IPS DF 6.9 (cell line): Measurements from ENCODE around the gene DIPK1C.

Experiments used
- DNase-seq: peaks from one replicate; pipeline ENCODE4 v3.0.0-alpha.2; 2013; ENCODE audit warnings: low read depth, low spot score
- H3K27ac ChIP-seq: one replicate; pipeline ENCODE4 v1.5.1; 2013; ENCODE audit warnings: low read length, control low read depth
- H3K27me3 ChIP-seq: 2 replicates; pipeline ENCODE4 v1.6.1; 2013; ENCODE audit warnings: mild to moderate bottlenecking, low read length; ENCODE audit not compliant: control insufficient read depth, insufficient read depth
- H3K36me3 ChIP-seq: 2 replicates; pipeline ENCODE4 v1.6.1; 2013; ENCODE audit warnings: low read length; ENCODE audit not compliant: control insufficient read depth, insufficient read depth
- H3K4me1 ChIP-seq: 2 replicates; pipeline ENCODE4 v1.6.1; 2013; ENCODE audit warnings: low read length; ENCODE audit not compliant: control insufficient read depth, insufficient read depth
- H3K4me3 ChIP-seq: 2 replicates; pipeline ENCODE4 v1.5.1; 2013; ENCODE audit warnings: mild to moderate bottlenecking, low read length
- H3K9me3 ChIP-seq: 2 replicates; pipeline ENCODE4 v1.6.1; 2013; ENCODE audit warnings: low read length, inconsistent platforms; ENCODE audit not compliant: control insufficient read depth, insufficient read depth
- WGBS: extraction: QIAGEN DNeasy Blood & Tissue Kit; methylation state at CpG from one replicate; pipeline ENCODE4 v1.1.7; 2013; ENCODE audit warnings: mixed read lengths, missing lambda C conversion rate; ENCODE audit not compliant: insufficient read length, insufficient coverage; 5-methylcytosine and 5-hydroxymethylcytosine counted together

Gene DIPK1C

GRCh38 chr18:74422541-74422940 lies 34.6 kb downstream of the DIPK1C start:
- Histone ChIP-seq H3K27ac (no peak overlapping the region), H3K4me3 (no peak overlapping the region), H3K36me3 (no peaks in the 10 kb centered on the region), H3K27me3 (no peaks in the 10 kb centered on the region), H3K9me3 (no peaks in the 10 kb centered on the region), H3K4me1 (no peaks in the 10 kb centered on the region)
- no CpG with 5 or more reads among the region's 3 CpGs for WGBS
- DNase-seq = no peak

- Histone ChIP-seq H3K4me3 (no peak overlapping the region), H3K27ac (no peak overlapping the region), H3K9me3 (no peaks in the 10 kb centered on the region), H3K4me1 (no peaks in the 10 kb centered on the region; the same call in 1 of the 2 replicates), H3K36me3 (no peaks in the 10 kb centered on the region), H3K27me3 (no peaks in the 10 kb centered on the region)
- no peak for DNase-seq
- WGBS = no CpG with 5 or more reads among the region's 5 CpGs
Observed at GRCh38 chr18:74420926-74421325, 36.2 kb downstream of the DIPK1C start.

GRCh38 chr18:74420481-74420880 lies 36.6 kb downstream of the DIPK1C start:
- no CpG with 5 or more reads among the region's 2 CpGs for whole genome bisulfite sequencing
- no peak for DNase-seq
- H3K4me1 ChIP-seq = no peaks in the 10 kb centered on the region; the same call in 1 of the 2 replicates
- no peak overlapping the region for H3K27ac ChIP-seq
- H3K9me3 ChIP-seq = no peaks in the 10 kb centered on the region
- no peaks in the 10 kb centered on the region for H3K27me3 ChIP-seq
- H3K4me3 ChIP-seq = no peak overlapping the region
- no peaks in the 10 kb centered on the region for H3K36me3 ChIP-seq

GRCh38 chr18:74419761-74420160 lies 37.3 kb downstream of the DIPK1C start:
- Histone ChIP-seq H3K27me3 (no peaks in the 10 kb centered on the region), H3K27ac (no peak overlapping the region), H3K4me1 (no peaks in the 10 kb centered on the region; the same call in 1 of the 2 replicates), H3K36me3 (no peaks in the 10 kb centered on the region), H3K9me3 (no peaks in the 10 kb centered on the region), H3K4me3 (no peak overlapping the region)
- no peak for DNase-seq
- no CpG with 5 or more reads among the region's 4 CpGs for WGBS

- H3K4me3 ChIP-seq = no peak overlapping the region
- H3K9me3 ChIP-seq = no peaks in the 10 kb centered on the region
- H3K4me1 ChIP-seq = no peaks in the 10 kb centered on the region; the same call in 1 of the 2 replicates
- DNase-seq = no peak
- no peaks in the 10 kb centered on the region for H3K36me3 ChIP-seq
- no CpG with 5 or more reads among the region's 2 CpGs for WGBS
- no peak overlapping the region for H3K27ac ChIP-seq
- H3K27me3 ChIP-seq = no peaks in the 10 kb centered on the region
Observed at GRCh38 chr18:74418023-74418422, 39.1 kb downstream of the DIPK1C start.

GRCh38 chr18:74416124-74416523 lies 41.0 kb downstream of the DIPK1C start:
- Histone ChIP-seq H3K4me3 (no peak overlapping the region), H3K27me3 (no peaks in the 10 kb centered on the region), H3K36me3 (no peaks in the 10 kb centered on the region), H3K9me3 (no peaks in the 10 kb centered on the region), H3K27ac (no peak overlapping the region), H3K4me1 (no peaks in the 10 kb centered on the region; the same call in 1 of the 2 replicates)
- WGBS = no CpG with 5 or more reads among the region's 12 CpGs
- no peak for DNase-seq

- no peaks in the 10 kb centered on the region for H3K27me3 ChIP-seq
- no peaks in the 10 kb centered on the region; the same call in 1 of the 2 replicates for H3K4me1 ChIP-seq
- H3K36me3 ChIP-seq = no peaks in the 10 kb centered on the region
- H3K27ac ChIP-seq = no peak overlapping the region
- no peak overlapping the region for H3K4me3 ChIP-seq
- no CpG with 5 or more reads among the region's 12 CpGs for WGBS
- DNase-seq = no peak
- no peaks in the 10 kb centered on the region for H3K9me3 ChIP-seq
Observed at GRCh38 chr18:74414953-74415515, 42.1 kb downstream of the DIPK1C start.

GRCh38 chr18:74413836-74414235 lies 43.3 kb downstream of the DIPK1C start:
- Histone ChIP-seq H3K4me1 (no peaks in the 10 kb centered on the region; the same call in 1 of the 2 replicates), H3K27ac (no peak overlapping the region), H3K4me3 (no peak overlapping the region), H3K36me3 (no peaks in the 10 kb centered on the region), H3K9me3 (no peaks in the 10 kb centered on the region), H3K27me3 (no peaks in the 10 kb centered on the region)
- no peak for DNase-seq
- no CpG with 5 or more reads among the region's 7 CpGs for WGBS

GRCh38 chr18:74412116-74412880 lies 44.8 kb downstream of the DIPK1C start:
- Histone ChIP-seq H3K27me3 (no peaks in the 10 kb centered on the region), H3K4me3 (no peak overlapping the region), H3K9me3 (no peaks in the 10 kb centered on the region), H3K36me3 (no peaks in the 10 kb centered on the region), H3K27ac (no peak overlapping the region), H3K4me1 (no peaks in the 10 kb centered on the region; the same call in 1 of the 2 replicates)
- DNase-seq = no peak
- WGBS = no CpG with 5 or more reads among the region's 21 CpGs

- Histone ChIP-seq H3K36me3 (no peaks in the 10 kb centered on the region), H3K4me1 (no peaks in the 10 kb centered on the region), H3K4me3 (no peak overlapping the region), H3K9me3 (no peaks in the 10 kb centered on the region), H3K27me3 (no peaks in the 10 kb centered on the region), H3K27ac (no peak overlapping the region)
- WGBS = no CpG with 5 or more reads among the region's 9 CpGs
- DNase-seq = no peak
Observed at GRCh38 chr18:74411475-74411874, 45.6 kb downstream of the DIPK1C start.
